RWPE1 (cell line): ENCODE measurements around the gene SYNPO2.

Source experiments
- CTCF ChIA-PET: fragments of 350-600 bp; sonication (Branson Sonifier 250); formaldehyde crosslinking; extraction: SDS; loops from one replicate; lab custom pipeline; 2021; lab: Yijun Ruan, JAX
- POLR2A ChIA-PET: fragments of 400-600 bp; formaldehyde crosslinking; extraction: SDS; loops from one replicate; lab custom pipeline; 2020; ENCODE audit warnings: antibody characterized with exemption; ENCODE audit not compliant: low non-redundant PET; lab: Yijun Ruan, JAX
- DNase-seq: peaks from one replicate; pipeline ENCODE4 v3.0.0; 2012; ENCODE audit warnings: low spot score
- H3K27ac ChIP-seq: fragments of 450-650 bp; 2 replicates; pipeline ENCODE4 v1.5.1; 2017
- TF ChIP-seq, protein P1 (sequence below): fragments of 450-650 bp; conservative IDR thresholded peaks from 2 replicates; pipeline ENCODE4 v1.5.1; 2017; ENCODE audit warnings: low read depth, mild to moderate bottlenecking

SYNPO2 gene

GRCh38 chr4:118987959-118988634, 99.4 kb downstream of the SYNPO2 start:
- H3K27ac ChIP-seq, result peak overlapping the region; percentile 74
- CTCF ChIA-PET, result interaction anchor here (0.7 kb wide), 1 partner anchor 310 kb away, joined by 3 read pairs; no protein-coding TSS in a partner anchor
- TF ChIP-seq, protein P1, sequence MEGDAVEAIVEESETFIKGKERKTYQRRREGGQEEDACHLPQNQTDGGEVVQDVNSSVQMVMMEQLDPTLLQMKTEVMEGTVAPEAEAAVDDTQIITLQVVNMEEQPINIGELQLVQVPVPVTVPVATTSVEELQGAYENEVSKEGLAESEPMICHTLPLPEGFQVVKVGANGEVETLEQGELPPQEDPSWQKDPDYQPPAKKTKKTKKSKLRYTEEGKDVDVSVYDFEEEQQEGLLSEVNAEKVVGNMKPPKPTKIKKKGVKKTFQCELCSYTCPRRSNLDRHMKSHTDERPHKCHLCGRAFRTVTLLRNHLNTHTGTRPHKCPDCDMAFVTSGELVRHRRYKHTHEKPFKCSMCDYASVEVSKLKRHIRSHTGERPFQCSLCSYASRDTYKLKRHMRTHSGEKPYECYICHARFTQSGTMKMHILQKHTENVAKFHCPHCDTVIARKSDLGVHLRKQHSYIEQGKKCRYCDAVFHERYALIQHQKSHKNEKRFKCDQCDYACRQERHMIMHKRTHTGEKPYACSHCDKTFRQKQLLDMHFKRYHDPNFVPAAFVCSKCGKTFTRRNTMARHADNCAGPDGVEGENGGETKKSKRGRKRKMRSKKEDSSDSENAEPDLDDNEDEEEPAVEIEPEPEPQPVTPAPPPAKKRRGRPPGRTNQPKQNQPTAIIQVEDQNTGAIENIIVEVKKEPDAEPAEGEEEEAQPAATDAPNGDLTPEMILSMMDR, result no peak
- POLR2A ChIA-PET, result no interaction called here
- DNase-seq, result no peak

DNA sequence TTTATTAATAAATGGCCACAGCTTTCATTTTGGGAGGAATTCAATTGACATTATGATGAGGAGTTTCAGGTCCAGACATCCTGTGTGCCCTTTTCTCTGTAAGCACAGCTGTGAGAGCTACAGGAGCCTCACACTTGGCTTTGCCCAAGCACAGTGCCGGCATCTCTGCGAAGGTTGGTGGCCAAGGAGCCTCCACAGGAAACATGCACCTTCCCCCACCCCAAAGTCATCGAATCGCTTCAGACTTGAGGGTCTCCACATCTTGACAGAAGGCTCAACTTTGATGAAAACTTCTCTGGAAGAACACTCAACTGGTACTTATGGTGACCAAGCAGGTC, 100.0 kb downstream of the SYNPO2 start:
- no peak for DNase-seq
- peak overlapping the region; percentile 74 for H3K27ac ChIP-seq
- ChIA-PET CTCF (interaction anchor here (0.6 kb wide), 1 partner anchor 221 kb away, joined by 3 read pairs; no protein-coding TSS in a partner anchor), POLR2A (no interaction called here)
- TF ChIP-seq, protein P1, result no peak

DNA sequence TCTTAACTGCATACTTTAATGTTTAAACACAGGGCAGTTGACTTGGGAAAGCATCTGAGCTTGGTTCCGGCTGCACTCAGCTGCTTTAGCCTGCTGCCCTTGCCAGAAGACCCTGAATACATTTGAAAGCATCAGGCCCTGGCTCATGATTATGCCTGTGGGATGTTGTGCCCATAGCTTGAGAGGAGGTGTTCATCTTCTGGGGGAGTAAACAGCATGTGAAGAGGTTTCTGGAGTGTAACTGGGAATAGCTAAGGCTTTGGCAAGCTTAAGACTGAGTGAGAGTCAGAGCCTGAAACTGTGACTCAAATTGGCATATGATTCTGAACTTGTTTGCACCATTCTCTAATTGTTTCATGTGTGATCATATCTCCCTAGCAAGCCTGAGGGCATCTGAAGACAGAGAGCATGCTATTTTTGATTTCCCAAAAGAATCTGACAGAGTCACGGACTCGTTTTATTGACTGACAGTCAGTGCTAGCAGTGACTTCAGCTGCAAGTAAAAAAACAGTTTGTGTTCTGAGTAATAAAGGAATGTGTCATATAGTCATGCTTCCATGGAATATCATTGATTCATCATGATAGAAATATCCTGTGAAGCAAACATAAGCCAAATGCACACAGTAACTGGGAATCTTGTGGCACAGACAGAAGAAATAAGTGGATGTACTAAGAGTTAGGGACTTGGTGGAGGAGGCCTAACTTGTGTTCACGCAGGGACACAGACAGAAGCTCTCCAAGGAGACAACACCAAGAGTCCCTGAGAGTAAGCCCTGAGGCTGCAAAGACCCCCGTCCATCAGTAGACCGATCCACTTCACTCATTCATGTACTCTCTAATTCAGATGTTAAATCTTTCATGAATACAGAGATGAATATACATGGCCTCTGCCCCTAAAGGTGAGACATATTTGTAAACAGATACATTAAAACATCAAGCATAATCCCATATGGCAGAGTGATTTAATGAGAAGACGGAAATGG, 100.7 kb downstream of the SYNPO2 start:
- peak; percentile 77 for DNase-seq
- CTCF ChIA-PET, result interaction anchor here (0.6 kb wide), 2 partner anchors 221 to 275 kb away, joined by 3 to 4 read pairs; no protein-coding TSS in a partner anchor
- TF ChIP-seq, protein P1, result no peak
- H3K27ac ChIP-seq, result peak overlapping the region; percentile 74
- POLR2A ChIA-PET, result interaction anchor here (0.8 kb wide), 1 partner anchor 310 kb away, joined by 4 read pairs; no protein-coding TSS in a partner anchor

GRCh38 chr4:118991686-118992085, 103.0 kb downstream of the SYNPO2 start:
- TF ChIP-seq, protein P1, result no peak
- ChIA-PET CTCF (interaction anchor here (0.6 kb wide), 1 partner anchor 52 kb away, joined by 3 read pairs; no protein-coding TSS in a partner anchor), POLR2A (no interaction called here)
- no peak overlapping the region for H3K27ac ChIP-seq
- DNase-seq, result no peak

GRCh38 chr4:118992149-118992548, 103.5 kb downstream of the SYNPO2 start:
- TF ChIP-seq, protein P1, result no peak
- no peak overlapping the region for H3K27ac ChIP-seq
- DNase-seq, result no peak
- ChIA-PET CTCF (no interaction called here), POLR2A (no interaction called here)

GRCh38 chr4:118993333-118993732, 104.7 kb downstream of the SYNPO2 start:
- ChIA-PET POLR2A (no interaction called here), CTCF (interaction anchor here (0.6 kb wide), 1 partner anchor 15 kb away, joined by 4 read pairs; no protein-coding TSS in a partner anchor)
- DNase-seq, result no peak
- TF ChIP-seq, protein P1, result no peak
- no peak overlapping the region for H3K27ac ChIP-seq
